A549 (cell line): ENCODE data around the gene RPL27.

Experiments used
- CBX2 ChIP-seq: fragments of 200-600 bp; sonication (generic); IDR thresholded peaks from 2 replicates; pipeline ENCODE4 v1.6.1; 2016; ENCODE audit warnings: low read depth, mild to moderate bottlenecking, borderline replicate concordance
- CHD2 ChIP-seq: fragments of 150-350 bp; IDR thresholded peaks from 2 replicates; pipeline ENCODE4 v1.6.1; 2014; ENCODE audit warnings: low read length; ENCODE audit not compliant: partially characterized antibody
- CTCF ChIP-seq: fragments of >200 bp; sonication (Bioruptor Twin); formaldehyde crosslinking; IDR thresholded peaks from 3 replicates; pipeline ENCODE4 v1.5.1; 2016
- ESRRA ChIP-seq: fragments of 150-350 bp; IDR thresholded peaks from 2 replicates; pipeline ENCODE4 v1.6.1; 2014; ENCODE audit warnings: mild to moderate bottlenecking, low read length, borderline replicate concordance
- HDAC2 ChIP-seq: fragments of 200-600 bp; sonication (generic); IDR thresholded peaks from 2 replicates; pipeline ENCODE4 v1.6.1; 2016
- KDM1A ChIP-seq: fragments of 200-600 bp; sonication (generic); IDR thresholded peaks from 2 replicates; pipeline ENCODE4 v1.6.1; 2016; ENCODE audit warnings: low read depth, mild to moderate bottlenecking
- MAX ChIP-seq: IDR thresholded peaks from 2 replicates; pipeline ENCODE4 v1.6.1; 2012
- MYC ChIP-seq: IDR thresholded peaks from 2 replicates; pipeline ENCODE4 v1.6.1; 2012; ENCODE audit warnings: mild to moderate bottlenecking, inconsistent platforms, low read length, improper control_type of control experiment, borderline replicate concordance
- POLR2A ChIP-seq: IDR thresholded peaks from 2 replicates; pipeline ENCODE4 v1.6.1; 2012; ENCODE audit warnings: mild to moderate bottlenecking, low read length
- RFX5 ChIP-seq: fragments of 450-650 bp; IDR thresholded peaks from 2 replicates; pipeline ENCODE4 v1.7.1; 2014; ENCODE audit warnings: antibody characterized with exemption, mild to moderate bottlenecking, moderate library complexity
- SMC3 ChIP-seq: fragments of >200 bp; sonication (Bioruptor Twin); formaldehyde crosslinking; IDR thresholded peaks from 3 replicates; pipeline ENCODE4 v1.6.1; 2018; ENCODE audit warnings: inconsistent platforms
- USF2 ChIP-seq: fragments of 450-650 bp; IDR thresholded peaks from 2 replicates; pipeline ENCODE4 v1.6.1; 2014; ENCODE audit warnings: antibody characterized with exemption
- ZFP36 ChIP-seq: fragments of 450-650 bp; IDR thresholded peaks from 2 replicates; pipeline ENCODE4 v1.6.1; 2014; ENCODE audit warnings: borderline replicate concordance; ENCODE audit not compliant: partially characterized antibody

DNA sequence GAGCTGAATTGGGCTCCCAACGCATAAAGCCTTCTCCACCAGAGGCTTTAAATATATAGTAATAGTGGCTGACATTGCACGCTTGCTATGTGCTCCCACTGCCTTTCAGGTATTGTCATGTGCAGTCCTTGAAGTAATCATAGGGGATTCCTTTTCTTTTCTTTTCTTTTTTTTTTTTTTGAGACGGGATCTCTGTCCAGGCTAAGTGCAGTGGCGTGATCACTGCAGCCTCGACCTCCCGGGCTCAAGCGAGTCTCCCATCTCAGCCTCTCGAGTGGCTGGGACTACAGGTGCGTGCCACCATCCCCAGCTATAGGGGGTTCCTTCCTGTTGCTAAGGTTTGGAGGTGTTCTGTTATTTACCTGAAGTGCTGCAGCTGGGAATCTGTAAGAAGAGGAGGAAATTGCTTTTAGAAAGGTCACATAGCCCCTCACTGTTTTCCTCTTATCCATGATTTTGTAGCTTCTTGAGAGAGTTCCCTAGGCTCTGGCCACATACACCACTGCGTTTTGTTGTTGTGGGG is 845 bp downstream of the RPL27 start:
- no peak for TF ChIP-seq CTCF
- TF ChIP-seq HDAC2, result no peak
- TF ChIP-seq MAX, result no peak
- no peak for TF ChIP-seq RFX5
- TF ChIP-seq POLR2A, result no peak
- TF ChIP-seq ZFP36, result no peak
- no peak for TF ChIP-seq ESRRA
- no peak for TF ChIP-seq CBX2
- no peak for TF ChIP-seq CHD2
- TF ChIP-seq MYC, result no peak
- no peak for TF ChIP-seq USF2
- no peak for TF ChIP-seq KDM1A
- no peak for TF ChIP-seq SMC3
